Measurements from ENCODE around the gene SPINK14.

Gene SPINK14

GRCh38 chr5:148168246-148168645 is at the start of gene SPINK14:
TSS of gene SPINK14 (plus strand) at chr5:148168546. CDS start at chr5:148169733, 1,187 bp downstream.
- DNase-seq = no peak

GRCh38 chr5:148120317-148120716 is 48.0 kb upstream of the SPINK14 start:
- DNase-seq = no peak

DNA sequence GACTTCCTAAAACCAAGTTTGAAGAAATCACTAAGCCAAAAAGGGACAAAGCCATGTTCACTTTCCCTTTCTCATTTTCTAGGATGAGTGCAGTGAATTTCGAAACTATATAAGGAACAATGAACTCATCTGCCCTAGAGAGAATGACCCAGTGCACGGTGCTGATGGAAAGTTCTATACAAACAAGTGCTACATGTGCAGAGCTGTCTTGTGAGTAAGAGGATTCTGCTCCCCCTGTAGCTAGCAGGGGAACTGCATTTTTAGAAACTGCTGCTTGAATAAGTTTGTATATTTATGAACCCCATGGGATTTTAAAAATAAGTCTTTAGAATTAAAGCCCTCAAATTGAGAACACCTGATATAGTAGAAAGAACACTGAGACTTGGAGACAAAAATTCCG is 42.7 kb upstream of the SPINK14 start:
- DNase-seq = no peak

- no peak for DNase-seq
These were observed 33.0 kb upstream of the SPINK14 start for GRCh38 chr5:148135091-148136048.

DNA sequence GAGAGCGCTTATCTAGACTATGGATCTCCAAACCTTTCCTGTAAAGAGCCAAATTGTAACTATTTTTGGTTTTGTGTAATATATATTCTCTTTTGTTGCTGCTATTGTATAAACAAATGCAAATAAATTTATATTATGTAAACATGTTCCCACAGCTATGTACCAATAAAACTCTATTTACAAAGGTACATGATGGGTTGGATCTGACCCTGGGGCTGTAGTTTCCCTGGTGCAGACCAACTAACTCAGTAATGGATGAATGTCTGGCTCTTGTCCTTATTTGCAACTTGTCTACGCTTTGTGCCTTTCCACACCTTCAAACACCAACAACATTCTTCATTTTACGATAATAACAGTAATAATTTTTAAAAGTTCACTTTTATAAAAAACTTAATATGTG is 27.5 kb upstream of the SPINK14 start:
- no peak for DNase-seq

GRCh38 chr5:148141645-148142044 is 26.7 kb upstream of the SPINK14 start:
- no peak for DNase-seq

DNA sequence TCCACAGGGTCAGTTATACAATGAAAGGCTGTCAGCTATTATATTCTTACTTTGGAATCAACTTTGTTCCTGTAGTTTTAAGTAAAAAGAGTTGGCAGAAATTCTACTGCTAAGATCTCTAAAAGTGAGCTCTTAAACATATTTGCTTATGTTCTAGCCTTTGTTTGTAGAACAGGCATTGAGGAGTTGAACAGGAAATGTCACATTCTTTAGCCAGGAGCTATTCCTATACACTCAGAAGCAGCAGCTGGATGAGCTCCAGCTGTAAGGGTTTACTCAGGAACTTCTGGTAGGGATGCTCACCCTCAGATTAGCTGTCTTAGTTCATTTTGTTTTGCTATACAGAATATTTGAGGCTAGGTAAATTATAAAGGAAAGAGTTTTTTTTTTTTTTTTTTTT is 22.4 kb upstream of the SPINK14 start:
- no peak for DNase-seq

- no peak for DNase-seq
These were observed 21.9 kb upstream of the SPINK14 start for GRCh38 chr5:148146487-148146886.

- DNase-seq = no peak
These were observed 20.9 kb upstream of the SPINK14 start for GRCh38 chr5:148147415-148147814.

DNA sequence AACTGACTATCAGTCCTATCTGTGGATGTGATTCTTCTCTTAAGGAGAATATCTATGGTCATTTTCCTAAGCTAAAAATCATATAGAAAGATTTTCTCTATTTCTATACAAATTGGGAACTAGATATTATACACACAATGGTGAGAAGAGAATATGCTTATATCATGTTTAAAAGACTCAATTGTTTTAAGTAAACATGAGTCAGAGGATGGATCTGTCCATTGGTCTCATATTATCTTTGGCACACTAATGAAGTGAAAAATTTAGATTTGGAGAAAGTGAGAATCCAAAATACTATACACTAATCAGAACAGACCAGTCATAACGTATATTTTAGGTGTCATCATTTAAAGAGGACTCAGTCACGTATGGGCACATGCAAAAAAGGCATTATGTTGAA is 16.5 kb upstream of the SPINK14 start:
- no peak for DNase-seq

DNA sequence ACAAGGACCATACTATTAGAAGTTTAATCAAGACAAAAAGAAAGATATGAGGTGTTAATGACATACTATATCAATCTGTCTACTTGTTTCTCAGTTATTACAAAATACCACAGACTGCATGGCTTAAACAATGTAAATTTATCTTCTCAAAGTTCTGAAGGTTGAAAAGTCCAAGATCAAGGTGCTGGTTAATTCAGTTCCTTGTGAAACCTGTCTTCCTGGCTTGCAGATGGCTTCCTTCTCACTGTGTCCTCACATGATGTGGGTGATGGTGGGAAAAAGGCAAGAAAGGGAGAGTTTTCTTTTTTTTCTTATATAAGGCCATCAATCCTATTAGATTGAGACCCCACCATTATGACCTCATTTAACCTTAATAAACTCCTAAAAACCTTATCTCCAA is 15.6 kb upstream of the SPINK14 start:
- no peak for DNase-seq

GRCh38 chr5:148156609-148157008 is 11.7 kb upstream of the SPINK14 start:
- no peak for DNase-seq

DNA sequence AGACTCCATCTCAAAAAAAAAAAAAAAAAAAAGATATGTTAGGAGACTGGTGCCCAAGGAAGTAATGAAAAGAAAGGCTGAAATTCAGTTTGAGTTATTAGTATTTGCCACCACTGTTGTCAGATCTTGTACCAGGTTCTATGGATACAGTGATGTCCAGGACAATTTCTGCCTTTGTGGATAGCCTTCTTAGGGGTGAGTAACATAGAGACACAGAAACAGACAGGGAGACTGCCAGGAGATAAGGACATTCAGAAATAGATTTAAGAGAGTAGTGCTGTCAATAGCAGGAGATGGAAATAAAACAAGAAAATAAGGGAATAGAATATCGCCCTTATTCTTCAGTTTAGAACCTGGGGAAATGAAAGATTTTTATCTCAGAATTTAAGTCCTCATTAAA is 6.3 kb upstream of the SPINK14 start:
- no peak for DNase-seq

GRCh38 chr5:148163345-148163744 is 5.0 kb upstream of the SPINK14 start:
- DNase-seq = no peak

GRCh38 chr5:148166550-148167283 is 1.6 kb upstream of the SPINK14 start:
- no peak for DNase-seq

- DNase-seq = no peak
These were observed 4.0 kb downstream of the SPINK14 start for GRCh38 chr5:148172377-148172776.

DNA sequence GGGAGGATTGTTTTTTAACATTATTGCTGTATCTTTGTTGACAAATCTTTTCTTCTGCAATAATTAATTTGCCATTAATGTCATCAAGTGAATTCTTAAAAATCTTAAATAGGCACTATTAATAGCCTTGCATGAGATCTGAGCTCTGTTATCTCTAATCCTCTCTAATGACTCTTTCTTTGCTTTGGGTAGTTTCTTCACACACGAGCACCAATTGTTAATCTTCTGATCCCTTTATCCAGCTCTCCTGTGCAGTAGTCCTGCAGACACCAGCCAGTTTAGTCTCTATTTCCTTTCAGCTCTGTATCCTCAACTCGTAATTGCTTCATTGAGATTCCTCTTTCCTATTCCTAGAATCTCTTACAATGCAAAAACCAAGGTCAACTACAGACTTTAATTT is 8.1 kb downstream of the SPINK14 start:
- DNase-seq = no peak

GRCh38 chr5:148177207-148177606 is 8.9 kb downstream of the SPINK14 start:
- DNase-seq = no peak

DNA sequence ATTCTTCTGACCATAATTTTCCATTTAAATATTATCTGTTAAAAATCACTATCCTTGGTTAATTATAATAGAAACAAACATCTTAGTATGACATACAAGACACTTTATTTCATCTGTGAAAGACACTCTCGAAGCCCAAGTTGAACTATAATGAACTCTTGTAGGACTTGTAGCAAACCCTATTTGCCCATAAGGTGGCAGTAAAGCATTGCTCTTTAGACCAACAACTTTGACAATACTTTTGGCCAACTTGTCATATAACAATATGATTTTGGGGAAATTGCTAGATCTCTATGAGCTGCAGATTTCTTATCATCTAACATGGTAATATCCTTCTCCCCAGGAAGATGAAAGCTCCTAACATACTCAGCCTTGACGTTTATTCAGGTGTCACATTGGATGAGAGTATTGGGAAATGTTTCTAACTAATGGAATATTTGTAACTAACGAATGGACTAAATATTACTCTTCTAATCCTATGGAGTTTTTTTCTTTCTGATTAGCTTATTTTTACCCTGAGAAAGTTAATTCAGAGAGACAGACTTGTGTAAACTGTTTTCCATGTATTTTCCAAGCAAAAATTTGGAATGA is 11.0 kb downstream of the SPINK14 start:
- DNase-seq = peak; percentile 56

DNA sequence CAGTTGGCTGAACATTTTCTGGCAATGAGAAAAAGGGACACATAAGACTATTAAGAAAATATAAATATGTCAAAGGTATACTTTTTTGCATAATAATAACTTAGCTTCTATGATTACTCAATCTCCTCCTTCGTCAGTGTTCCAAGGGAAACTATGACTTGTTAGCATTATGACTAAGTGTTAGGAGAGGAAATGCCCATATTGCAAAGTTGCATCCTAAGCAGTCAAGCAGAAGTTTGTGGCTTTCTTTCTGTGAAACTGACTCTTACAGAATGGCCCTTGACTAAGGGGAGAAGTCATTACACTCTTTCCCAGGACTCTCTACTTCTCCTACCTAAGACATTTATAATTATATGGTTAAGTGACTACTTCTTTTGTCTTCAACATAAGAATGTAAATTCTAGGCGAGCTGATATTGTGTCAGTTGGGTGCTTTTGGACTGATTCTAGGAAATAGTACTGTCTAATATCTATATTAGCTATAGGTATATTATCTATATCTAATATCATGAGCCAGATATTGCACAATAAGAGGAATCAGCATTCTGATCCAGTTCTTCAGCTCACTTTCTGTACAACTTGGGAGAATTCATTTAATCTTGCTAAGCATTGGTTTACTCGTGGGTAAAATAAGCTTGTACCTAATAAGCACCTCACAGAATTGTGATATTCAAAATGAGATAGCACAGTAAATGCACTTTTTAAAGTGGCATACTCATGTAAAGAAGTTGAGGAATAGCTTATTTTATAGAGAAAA is 18.1 kb downstream of the SPINK14 start:
- peak; percentile 26 for DNase-seq

DNA sequence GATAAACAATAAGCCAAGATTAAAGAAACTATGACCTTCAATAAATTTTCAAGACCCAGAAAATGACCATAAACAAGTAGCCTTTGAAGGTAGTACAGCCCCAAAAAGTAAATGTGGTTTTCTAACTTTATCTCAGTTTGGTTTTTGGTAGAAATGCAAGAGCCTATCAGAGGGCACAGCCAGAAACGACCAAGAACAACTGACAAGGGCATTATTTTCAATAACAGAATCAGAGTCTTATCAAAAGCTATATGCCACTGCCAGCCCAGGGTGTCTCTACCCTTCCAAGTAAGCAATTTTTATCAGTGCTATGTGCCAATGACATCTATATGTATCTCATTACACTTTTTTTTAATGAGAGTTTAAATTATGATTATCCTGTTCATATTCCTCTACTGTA is 22.7 kb downstream of the SPINK14 start:
- no peak for DNase-seq

GRCh38 chr5:148193202-148193601 is 24.9 kb downstream of the SPINK14 start:
- DNase-seq = no peak

GRCh38 chr5:148201151-148201550 is 32.8 kb downstream of the SPINK14 start:
- DNase-seq = no peak
